Fibroblast of skin of left quadriceps (primary cell): Measurements from ENCODE around the gene LEMD1.
"Not testable (repeated sequence)": the region's sequence is repeated elsewhere in the genome, so short reads cannot be mapped to it uniquely, and the experiment has no call there.

ENCODE experiments used
- DNase-seq, 2 experiments: peaks; one replicate each; pipeline ENCODE4 v3.0.0-alpha.2; 2013; ENCODE audit warnings: low read depth in 2 of 2

Gene LEMD1

DNA sequence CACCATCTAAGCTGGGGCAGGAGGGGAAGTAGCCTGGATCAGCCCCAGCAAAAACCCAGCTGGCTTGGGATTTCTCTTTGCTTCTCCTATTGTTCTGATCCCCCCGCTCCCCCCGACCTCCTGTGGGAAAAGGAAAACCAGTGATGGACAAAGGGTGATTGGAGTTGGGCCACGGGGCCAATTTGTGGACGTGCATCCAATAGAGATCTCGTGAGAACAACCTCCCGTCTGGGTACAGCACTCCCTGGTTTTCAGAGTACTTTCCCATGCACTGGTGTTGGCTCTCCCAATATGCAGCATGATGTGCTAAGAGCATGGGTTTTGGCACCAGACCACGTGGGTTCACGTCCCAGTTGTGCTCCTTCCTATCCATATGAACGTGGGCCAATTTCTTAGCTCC is 25.0 kb upstream of the LEMD1 start:
- no peak for DNase-seq

DNA sequence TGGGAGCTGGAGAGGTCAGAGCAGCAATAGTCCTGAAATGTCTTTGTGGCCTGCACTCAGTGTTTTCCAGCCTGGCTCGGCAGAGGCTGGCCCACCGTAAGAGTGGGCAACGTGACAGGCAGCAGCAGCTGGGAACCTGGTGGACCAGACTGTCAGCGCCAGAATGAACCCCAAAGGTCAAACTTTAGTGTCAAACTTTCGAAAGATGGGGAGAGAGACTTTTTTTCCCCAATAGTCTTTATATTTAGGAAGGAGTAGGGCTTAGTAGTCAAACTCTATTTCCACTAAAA is 23.7 kb upstream of the LEMD1 start:
- DNase-seq: no peak

- no peak for DNase-seq
These were observed 23.2 kb upstream of the LEMD1 start for GRCh38 chr1:205444931-205445645.

DNA sequence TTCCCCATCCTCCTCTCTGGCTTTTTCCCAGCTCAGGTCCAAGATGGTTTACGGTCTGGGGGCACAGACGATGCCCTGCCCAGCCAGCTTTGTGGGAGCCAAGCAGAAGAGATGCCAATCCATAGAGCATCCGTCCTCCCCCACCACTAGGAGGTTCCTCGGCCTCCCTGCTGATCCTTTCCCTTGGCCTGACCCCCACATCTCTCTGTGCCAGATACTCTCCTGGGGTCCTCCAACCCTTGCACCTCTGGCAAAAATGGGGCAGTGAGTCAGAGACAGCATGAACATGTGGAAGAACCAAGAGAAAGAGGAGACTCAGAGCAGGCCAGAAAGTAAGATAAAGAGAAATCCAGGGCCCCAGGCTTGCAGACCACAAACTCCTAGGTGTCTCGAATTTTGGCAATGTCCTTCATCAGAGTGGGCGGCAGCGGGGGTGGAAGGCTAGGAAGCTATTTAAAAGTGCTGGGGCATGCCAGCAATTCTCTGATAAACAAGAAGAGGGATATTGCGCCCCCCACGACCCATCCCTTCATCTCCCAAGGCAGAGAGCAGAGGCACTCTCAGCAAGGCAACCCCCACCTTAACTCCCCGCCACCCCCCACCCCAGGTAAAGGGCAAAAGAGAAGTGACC is 22.6 kb upstream of the LEMD1 start:
- no peak for DNase-seq

DNA sequence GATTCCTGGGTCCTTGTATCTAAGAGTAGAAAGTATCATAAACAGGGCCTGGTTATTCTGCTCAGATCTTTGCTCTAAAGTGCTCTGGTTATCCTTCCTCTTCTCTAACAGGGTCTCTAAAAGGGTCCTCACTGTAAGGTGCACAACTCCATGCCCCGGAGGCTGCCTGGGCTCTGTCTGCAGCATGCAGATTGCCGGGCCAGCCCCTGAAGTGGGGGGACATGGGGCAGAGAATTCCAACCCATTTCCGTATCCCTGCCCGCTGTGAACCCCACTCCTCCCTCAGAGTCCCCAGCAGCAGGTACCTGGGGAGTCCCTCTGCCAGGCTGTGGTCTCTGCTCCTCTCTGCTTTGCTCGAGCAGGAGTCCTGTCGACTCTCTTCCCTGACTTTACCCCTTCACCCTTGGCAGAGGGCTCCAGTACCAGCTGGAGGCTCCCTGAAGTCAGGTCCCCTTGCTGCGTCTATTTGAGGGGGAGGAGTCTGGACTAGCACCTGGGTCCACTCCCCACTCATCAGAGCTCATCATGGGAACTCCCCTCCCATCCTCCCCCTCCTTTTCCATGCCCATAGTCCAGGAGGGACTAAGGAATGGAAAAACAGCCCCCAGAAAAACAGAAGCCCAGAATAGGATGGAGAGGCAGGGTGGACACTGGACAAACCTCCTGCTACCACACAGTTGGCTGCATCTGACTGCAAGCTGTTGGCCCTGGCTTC is 21.9 kb upstream of the LEMD1 start:
- no peak for DNase-seq

GRCh38 chr1:205442051-205442725 is 20.3 kb upstream of the LEMD1 start:
- DNase-seq: no peak

DNA sequence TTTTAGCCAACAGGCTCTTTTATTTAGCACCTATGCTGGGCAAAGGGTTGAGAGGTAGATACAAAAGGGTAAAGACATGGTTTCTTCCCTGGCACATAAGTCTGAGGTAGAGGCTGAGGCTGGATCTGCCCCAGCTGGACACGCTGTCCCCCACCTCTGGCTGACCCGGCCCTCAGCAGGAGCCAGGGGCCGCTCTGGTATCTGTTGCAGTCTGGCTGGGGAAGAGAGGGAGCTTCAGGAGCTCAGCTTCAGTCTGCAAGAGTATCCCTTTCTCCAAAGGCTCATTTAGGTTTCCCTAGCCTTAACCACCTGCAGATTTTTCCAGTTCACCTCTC is 19.8 kb upstream of the LEMD1 start:
- no peak for DNase-seq

- DNase-seq: no peak
These were observed 19.4 kb upstream of the LEMD1 start for GRCh38 chr1:205441318-205441633.

- no peak for DNase-seq
These were observed 18.8 kb upstream of the LEMD1 start for GRCh38 chr1:205440476-205441317.

GRCh38 chr1:205440121-205440475 is 18.2 kb upstream of the LEMD1 start:
- DNase-seq: no peak

GRCh38 chr1:205438213-205439158 is 16.6 kb upstream of the LEMD1 start:
- DNase-seq: peak in 1 of 2 experiments; percentile 31

- DNase-seq: no peak
These were observed 15.7 kb upstream of the LEMD1 start for GRCh38 chr1:205437570-205437969.

DNA sequence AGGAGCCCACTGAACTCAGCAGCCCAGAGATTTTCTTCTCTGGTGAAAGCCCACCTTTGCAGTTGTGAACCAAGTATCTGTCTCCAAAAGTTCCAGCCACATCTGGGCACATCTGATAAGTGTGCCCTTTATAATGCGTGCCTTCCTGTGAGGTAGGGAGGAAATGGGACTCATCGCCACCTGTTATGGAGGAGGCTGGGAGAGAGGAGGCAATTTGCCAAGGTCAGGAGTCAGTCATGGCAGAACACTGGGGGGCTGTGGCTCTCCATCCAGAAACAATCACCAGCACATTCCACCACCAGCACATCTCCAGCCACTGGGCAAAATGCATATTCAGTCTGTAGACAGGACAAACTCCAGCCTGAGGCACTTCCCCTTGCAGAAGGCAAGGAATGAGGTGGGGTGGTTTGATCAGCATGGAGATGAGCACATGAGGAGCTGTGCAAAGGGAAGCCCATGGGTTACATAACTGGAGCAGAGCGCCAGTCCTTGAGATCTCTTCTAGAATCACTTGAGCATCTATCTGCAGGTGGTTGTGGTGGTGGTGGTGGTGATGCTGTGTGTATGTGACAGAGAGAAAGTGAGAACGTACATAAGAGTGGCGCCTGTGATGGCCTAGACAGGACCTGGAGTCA is 15.0 kb upstream of the LEMD1 start:
- no peak for DNase-seq

DNA sequence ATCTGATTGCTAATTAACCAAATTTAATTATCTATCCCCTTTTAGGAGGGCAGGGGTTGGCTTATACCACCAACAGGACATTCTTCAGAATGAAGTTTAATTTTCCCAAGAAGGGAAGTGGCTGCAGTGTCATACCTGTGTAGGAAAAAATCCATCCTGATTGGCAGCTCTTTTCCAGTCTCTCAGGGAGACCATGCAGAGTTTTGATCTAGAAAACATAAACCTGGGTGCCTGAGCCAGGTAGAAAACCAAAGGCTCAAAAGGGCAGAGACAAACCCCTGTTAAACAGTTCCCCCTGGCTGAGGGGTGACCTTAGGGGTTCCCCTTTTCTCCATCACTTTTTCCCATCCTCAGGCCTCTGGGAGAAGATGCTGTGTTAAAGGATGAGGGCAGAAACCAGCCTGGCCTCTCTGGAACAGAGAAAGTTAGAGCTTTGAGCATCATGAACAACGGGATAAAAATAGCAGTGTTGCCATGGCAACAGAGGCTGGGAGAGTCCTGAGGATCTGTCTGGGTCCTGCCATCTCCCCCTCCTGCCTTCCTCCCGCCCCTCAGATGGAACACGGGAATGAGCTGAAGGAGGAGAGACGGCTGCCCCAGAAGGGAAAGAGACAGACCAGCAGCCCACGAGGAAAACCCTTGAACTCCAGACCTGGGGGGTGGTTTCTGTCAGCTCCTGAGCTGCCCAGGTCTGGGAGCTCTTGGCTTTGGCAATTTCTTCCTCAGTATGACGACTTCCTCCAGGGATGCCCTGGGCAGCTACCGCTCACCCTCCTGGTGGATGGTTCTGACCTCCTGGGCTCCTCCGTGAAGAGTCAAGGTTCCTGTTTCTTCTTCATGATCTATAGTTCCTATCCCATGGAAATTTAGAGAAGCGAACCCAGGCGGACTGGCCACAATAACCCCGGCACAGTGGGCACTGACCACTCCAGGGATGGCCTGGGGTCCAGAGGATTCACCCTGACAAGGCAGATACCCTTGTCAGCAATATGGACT is 14.0 kb upstream of the LEMD1 start:
- no peak for DNase-seq

DNA sequence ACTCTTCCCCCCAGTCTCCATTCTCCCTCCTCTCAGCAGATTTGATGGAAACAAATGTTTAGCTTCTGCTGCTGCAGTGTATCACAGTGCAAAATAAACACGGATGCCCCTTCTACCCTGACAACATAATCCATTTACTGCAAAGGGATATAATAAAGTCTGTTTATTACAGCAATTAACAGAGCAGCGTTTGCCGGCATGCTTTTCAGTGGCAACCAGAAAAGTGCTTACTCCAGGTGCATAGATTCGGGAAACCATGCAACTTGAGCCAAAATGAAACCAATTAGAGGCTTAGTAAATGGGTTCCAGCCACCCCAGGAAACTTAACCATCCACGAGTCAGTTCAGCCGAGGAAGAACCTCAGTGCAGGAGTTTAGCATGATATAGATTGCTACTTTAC is 12.9 kb upstream of the LEMD1 start:
- DNase-seq: no peak

- not testable (repeated sequence) for DNase-seq
These were observed 10.8 kb upstream of the LEMD1 start for GRCh38 chr1:205432692-205433091.

DNA sequence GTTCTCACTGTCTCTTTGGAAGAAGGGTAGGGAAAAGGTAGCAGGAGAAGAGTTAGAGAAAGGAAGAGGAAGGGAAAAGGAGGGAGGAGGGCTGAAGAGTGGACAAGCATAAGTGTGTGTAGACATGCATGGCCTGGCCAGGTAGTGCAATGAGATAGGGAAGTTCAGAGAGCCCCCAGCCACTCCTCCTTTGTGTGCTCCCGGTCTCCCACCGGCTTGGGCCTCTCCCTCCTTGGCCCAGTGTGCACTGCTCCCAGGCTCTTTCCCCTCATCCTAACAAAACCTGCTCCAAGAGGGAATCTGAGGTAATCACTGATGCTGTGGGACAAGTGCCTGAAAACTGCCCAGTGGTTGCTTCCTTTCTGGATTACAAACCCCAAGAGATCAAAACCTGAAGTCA is 10.3 kb upstream of the LEMD1 start:
- DNase-seq: no peak

DNA sequence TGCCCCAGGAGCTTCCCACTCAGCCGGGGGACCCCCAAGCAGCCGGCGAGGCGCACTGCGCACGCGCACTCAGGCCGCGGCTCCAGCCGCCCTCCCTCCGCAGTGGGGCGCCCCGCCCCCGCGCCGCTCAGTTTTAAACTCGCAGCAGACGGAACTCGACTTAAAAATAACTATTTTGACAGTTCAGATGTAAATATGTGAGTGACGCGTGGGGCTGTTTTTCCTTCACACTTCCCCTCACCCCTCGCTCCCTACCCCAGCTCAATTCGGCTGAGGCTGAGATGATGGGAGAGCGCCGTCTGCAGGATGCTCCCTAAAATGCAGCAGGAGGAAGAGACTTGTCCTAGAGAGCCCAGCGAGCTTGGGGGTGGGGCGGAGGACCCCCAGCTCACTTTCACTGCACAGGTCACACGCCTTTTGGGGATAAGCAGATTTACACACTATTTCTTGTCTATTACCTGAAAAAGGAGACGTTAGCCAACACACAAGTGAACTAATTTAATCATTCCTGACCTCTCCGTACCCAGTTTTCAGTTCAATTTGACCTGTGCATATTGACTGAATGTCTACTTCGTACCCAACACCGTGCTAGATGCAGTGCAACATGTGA is 8.9 kb upstream of the LEMD1 start:
- DNase-seq: no peak
